H1 (cell line): ENCODE data around the gene OLIG2. TPM values are rescaled to one million over a fixed set of nuclear protein-coding genes. Genes with fewer than 3 reads are reported as not detected.

Experiments
- CTCF ChIA-PET: fragments of 300-600 bp; sonication (Branson Sonifier 250); formaldehyde crosslinking; loops from one replicate; lab custom pipeline; 2021; ENCODE audit not compliant: partially characterized antibody; lab: Charles Lee
- POLR2A ChIA-PET: fragments of 300-600 bp; sonication (Branson Sonifier 250); formaldehyde crosslinking; loops from one replicate; lab custom pipeline; 2021; ENCODE audit warnings: inconsistent platforms; ENCODE audit not compliant: partially characterized antibody; lab: Charles Lee
- DNase-seq, 2 experiments: peaks; one replicate each; pipeline versions ENCODE4 v3.0.0 to v3.0.0-alpha.2; 2010 to 2022; ENCODE audit warnings: low spot score in 2 of 2, low read depth in 1 of 2, mixed read lengths in 1 of 2
- FAIRE-seq: peaks from 2 replicates; lab custom pipeline; 2011; peaks lifted over from hg19 to GRCh38; lab: Jason Lieb, UNC
- H2AFZ ChIP-seq: 2 replicates; pipeline ENCODE4 v1.8.1; 2012; ENCODE audit warnings: low read length, inconsistent platforms
- H2AK5ac ChIP-seq: 2 replicates; pipeline ENCODE4 v1.6.1; 2013; ENCODE audit warnings: low read depth, low read length
- H2BK120ac ChIP-seq: replicated peaks from 2 replicates; pipeline ENCODE3; 2013; ENCODE audit warnings: low read depth, low read length, inconsistent platforms
- H2BK12ac ChIP-seq: 2 replicates; pipeline ENCODE4 v1.6.1; 2013; ENCODE audit warnings: low read depth, low read length
- H2BK15ac ChIP-seq: 2 replicates; pipeline ENCODE4 v1.6.1; 2013; ENCODE audit warnings: low read length
- H2BK20ac ChIP-seq: 2 replicates; pipeline ENCODE4 v1.6.1; 2013; ENCODE audit warnings: low read length
- H2BK5ac ChIP-seq: 2 replicates; pipeline ENCODE4 v1.6.1; 2013; ENCODE audit warnings: low read depth, low read length
- H3K14ac ChIP-seq: 2 replicates; pipeline ENCODE4 v1.6.1; 2013; ENCODE audit warnings: inconsistent platforms; ENCODE audit not compliant: insufficient read length
- H3K18ac ChIP-seq: 2 replicates; pipeline ENCODE4 v1.6.1; 2013; ENCODE audit warnings: low read length; ENCODE audit errors: extremely low read depth
- H3K23ac ChIP-seq: 2 replicates; pipeline ENCODE4 v1.6.1; 2013; ENCODE audit warnings: inconsistent platforms; ENCODE audit not compliant: insufficient read length
- H3K23me2 ChIP-seq: 2 replicates; pipeline ENCODE4 v1.6.1; 2013; ENCODE audit warnings: low read depth, low read length
- H3K27ac ChIP-seq: 2 replicates; pipeline ENCODE4 v1.6.1; 2011; ENCODE audit warnings: low read depth, low read length, inconsistent platforms
- H3K27me3 ChIP-seq, 4 experiments: replicated peaks in 1 of 4; 1 replicate in 1 of 4; 2 replicates in 3 of 4; pipeline versions ENCODE4 v1.6.1 to v1.8.1; 2011 to 2013; ENCODE audit warnings: low read length in 3 of 4, mild to moderate bottlenecking in 3 of 4, inconsistent platforms in 2 of 4, mixed read lengths in 2 of 4, moderate library complexity in 1 of 4; ENCODE audit not compliant: control insufficient read depth in 3 of 4, insufficient read depth in 3 of 4; ENCODE audit errors: extremely low read depth in 1 of 4
- H3K36me3 ChIP-seq, 4 experiments: 2 replicates each; pipeline versions ENCODE4 v1.6.1 to v1.8.1; 2011 to 2013; ENCODE audit warnings: mild to moderate bottlenecking in 4 of 4, low read length in 3 of 4, moderate library complexity in 2 of 4, control low read depth in 1 of 4, inconsistent platforms in 1 of 4; ENCODE audit not compliant: insufficient read depth in 4 of 4, control insufficient read depth in 2 of 4
- H3K4ac ChIP-seq: replicated peaks from 2 replicates; pipeline ENCODE3; 2013; ENCODE audit warnings: low read length, low read depth, mixed read lengths, inconsistent platforms; ENCODE audit not compliant: insufficient read length
- H3K4me1 ChIP-seq, 4 experiments: replicated peaks in 1 of 4; 1 replicate in 1 of 4; 2 replicates in 3 of 4; pipeline versions ENCODE4 v1.6.1 to v1.8.1; 2011 to 2013; ENCODE audit warnings: low read length in 3 of 4, inconsistent platforms in 2 of 4, mixed read lengths in 1 of 4; ENCODE audit not compliant: insufficient read depth in 4 of 4, control insufficient read depth in 3 of 4
- H3K4me2 ChIP-seq, 2 experiments: 2 replicates each; pipeline versions ENCODE4 v1.6.1 to v1.8.1; 2011 to 2013; ENCODE audit warnings: low read depth in 2 of 2, low read length in 2 of 2, control low read depth in 1 of 2, inconsistent platforms in 1 of 2, mild to moderate bottlenecking in 1 of 2; ENCODE audit not compliant: insufficient read depth in 1 of 2
- H3K4me3 ChIP-seq, 4 experiments: fragments of 200-600, 300-600 bp in 1 of 4; sonication (generic), shearing (Covaris generic), sonication (Bioruptor Twin) in 1 of 4; 2 replicates each; pipeline versions ENCODE4 v1.5.1 to v1.8.1; 2011 to 2016; ENCODE audit warnings: low read length in 4 of 4, low read depth in 3 of 4, control low read depth in 2 of 4, inconsistent platforms in 2 of 4, mild to moderate bottlenecking in 2 of 4, mixed read lengths in 1 of 4, moderate library complexity in 1 of 4; ENCODE audit not compliant: insufficient read depth in 2 of 4; ENCODE audit errors: extremely low read depth in 1 of 4
- H3K56ac ChIP-seq: replicated peaks from 2 replicates; pipeline ENCODE3; 2013; ENCODE audit warnings: low read depth, mild to moderate bottlenecking, mixed read lengths, low read length, inconsistent platforms; ENCODE audit not compliant: insufficient read length
- H3K79me1 ChIP-seq: 2 replicates; pipeline ENCODE4 v1.6.1; 2013; ENCODE audit warnings: low read depth, low read length, control low read depth
- H3K79me2 ChIP-seq, 2 experiments: 2 replicates each; pipeline versions ENCODE4 v1.6.1 to v1.8.1; 2012 to 2013; ENCODE audit warnings: low read length in 2 of 2, mild to moderate bottlenecking in 2 of 2, inconsistent platforms in 1 of 2; ENCODE audit not compliant: insufficient read depth in 2 of 2, control insufficient read depth in 1 of 2
- H3K9ac ChIP-seq, 4 experiments: replicated peaks in 1 of 4; 1 replicate in 1 of 4; 2 replicates in 3 of 4; pipeline versions ENCODE4 v1.6.1 to v1.8.1; 2011 to 2013; ENCODE audit warnings: low read depth in 3 of 4, low read length in 3 of 4, control low read depth in 2 of 4, mild to moderate bottlenecking in 2 of 4, moderate library complexity in 2 of 4, inconsistent platforms in 1 of 4; ENCODE audit errors: extremely low read depth in 1 of 4
- H3K9me3 ChIP-seq, 2 experiments: 2 replicates each; pipeline versions ENCODE4 v1.6.1 to v1.8.1; 2012 to 2013; ENCODE audit warnings: mild to moderate bottlenecking in 2 of 2, moderate library complexity in 2 of 2, control low read depth in 1 of 2, inconsistent platforms in 1 of 2, low read depth in 1 of 2, low read length in 1 of 2, mixed read lengths in 1 of 2; ENCODE audit not compliant: insufficient read depth in 2 of 2
- H4K20me1 ChIP-seq, 2 experiments: replicated peaks in 1 of 2; 2 replicates each; pipeline versions ENCODE3 to v1.8.1; 2011 to 2013; ENCODE audit warnings: inconsistent platforms in 2 of 2, low read length in 2 of 2, mild to moderate bottlenecking in 1 of 2; ENCODE audit not compliant: insufficient read depth in 2 of 2, control insufficient read depth in 1 of 2
- H4K5ac ChIP-seq: 2 replicates; pipeline ENCODE4 v1.6.1; 2013; ENCODE audit warnings: low read length, low read depth, mixed read lengths, inconsistent platforms; ENCODE audit not compliant: insufficient read length
- H4K8ac ChIP-seq: 2 replicates; pipeline ENCODE4 v1.8.0; 2013; ENCODE audit warnings: mild to moderate bottlenecking, moderate library complexity, low read length, inconsistent platforms; ENCODE audit not compliant: insufficient read depth; ENCODE audit errors: extremely low read depth
- H4K91ac ChIP-seq: replicated peaks from 2 replicates; pipeline ENCODE3; 2013; ENCODE audit warnings: low read length, mixed read lengths, inconsistent platforms; ENCODE audit not compliant: insufficient read length
- EZH2 ChIP-seq: fragments of 200-600 bp; sonication (generic); IDR thresholded peaks from 2 replicates; pipeline ENCODE4 v1.7.1; 2012; ENCODE audit warnings: low read depth, mild to moderate bottlenecking, moderate library complexity, low read length, inconsistent platforms; ENCODE audit not compliant: severe bottlenecking
- RBBP5 ChIP-seq: IDR thresholded peaks from 2 replicates; pipeline ENCODE4 v1.7.1; 2012; ENCODE audit warnings: low read depth, mild to moderate bottlenecking, inconsistent platforms, low read length, moderate library complexity, borderline replicate concordance
- SIRT6 ChIP-seq: IDR thresholded peaks from one replicate; pipeline ENCODE4 v1.7.1; 2012; ENCODE audit warnings: low read length, inconsistent platforms
- SRF ChIP-seq: IDR thresholded peaks from 2 replicates; pipeline ENCODE4 v1.6.1; 2011; ENCODE audit warnings: mild to moderate bottlenecking, low read depth, low read length, moderate library complexity
- TAF1 ChIP-seq: IDR thresholded peaks from 2 replicates; pipeline ENCODE4 v1.6.1; 2011; ENCODE audit warnings: mild to moderate bottlenecking, low read depth, low read length
- WGBS, 2 experiments: shearing (Covaris generic) in 1 of 2; methylation state at CpG; one replicate each; pipeline versions ENCODE4 v1.1.6 to v1.1.7; 2013 to 2015; ENCODE audit warnings: low lambda C conversion rate in 2 of 2, mixed read lengths in 2 of 2, inconsistent platforms in 1 of 2, low coverage in 1 of 2, missing lambda C conversion rate in 1 of 2; ENCODE audit not compliant: insufficient replicate concordance in 2 of 2, insufficient coverage in 1 of 2, insufficient read length in 1 of 2; ENCODE audit errors: extremely low coverage in 1 of 2, missing lambda C conversion rate in 1 of 2; 5-methylcytosine and 5-hydroxymethylcytosine counted together
- polyA plus RNA-seq, 7 experiments: library from polyadenylated mRNA; depleted of rRNA in 3 of 7; stranded (reverse) in 5 of 7; unstranded in 2 of 7; fragments of >200 nt in 5 of 7; fragments of 200-250 nt in 2 of 7; gene quantifications; 1 replicate in 5 of 7; 2 replicates in 1 of 7; 4 replicates in 1 of 7; pipeline versions ENCODE4 v1.2.1 to v1.2.3, GENCODE V29; 2011 to 2013; ENCODE audit warnings: missing spikeins in 2 of 7, mixed read lengths in 2 of 7
- total RNA-seq: library from RNA; stranded (reverse); fragmentation: NEBNext Ultra II Directional; extraction: Animal tissue kit (Norgen Biotek cat#: 25700); gene quantifications from 2 replicates; pipeline ENCODE4 v1.2.1, GENCODE V29; 2021
- TF ChIP-seq, protein P1 (sequence below): IDR thresholded peaks from 2 replicates; pipeline ENCODE4 v1.6.1; 2012; ENCODE audit warnings: low read length, inconsistent platforms
- TF ChIP-seq, protein P2 (sequence below): IDR thresholded peaks from 2 replicates; pipeline ENCODE4 v1.6.1; 2011; ENCODE audit warnings: low read length, improper control_type of control experiment
- TF ChIP-seq, protein P3 (sequence below), 3 experiments: IDR thresholded peaks; 1 replicate in 2 of 3; 2 replicates in 1 of 3; pipeline versions ENCODE4 v1.5.1 to v1.6.1; 2011; ENCODE audit warnings: low read length in 3 of 3, mild to moderate bottlenecking in 3 of 3, inconsistent platforms in 2 of 3, low read depth in 1 of 3, moderate library complexity in 1 of 3; ENCODE audit not compliant: insufficient read depth in 1 of 3; ENCODE audit errors: control extremely low read depth in 1 of 3

OLIG2 gene
- total and polyA plus RNA-seq, 2 of the 8 experiments (the other 6 are each of a cell fraction or from before 2014, with no cell fraction given) = 0.79 TPM; not detected in 1

DNA sequence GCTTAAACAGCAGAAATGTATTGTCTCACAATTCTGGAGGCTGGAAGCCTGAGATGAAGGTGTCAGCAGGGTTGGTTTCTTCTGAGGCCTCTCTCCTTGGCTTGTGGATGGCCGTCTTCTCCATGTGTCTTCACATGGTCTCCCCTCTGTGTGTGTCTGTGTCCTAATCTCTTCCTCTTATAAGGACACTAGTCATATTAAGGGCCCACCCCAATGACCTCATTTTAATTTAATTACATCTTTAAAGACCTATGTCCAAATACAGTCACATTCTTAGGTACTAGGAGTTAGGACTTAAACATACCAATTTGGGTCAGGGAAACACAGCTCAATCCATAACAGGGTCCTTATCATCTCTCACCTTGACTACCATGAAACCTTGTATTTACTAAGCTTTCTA lies 14.8 kb upstream of the OLIG2 start:
- Histone ChIP-seq H2BK20ac (no peak overlapping the region), H2BK120ac (no peak overlapping the region), H3K4ac (no peak overlapping the region), H3K79me1 (no peaks in the 10 kb centered on the region), H2BK12ac (no peak overlapping the region), H3K23ac (no peak overlapping the region), H3K18ac (no peak overlapping the region), H3K4me1 (no peaks in the 10 kb centered on the region; a peak in 1 of 7 replicates), H2AK5ac (no peak overlapping the region), H4K20me1 (no peaks in the 10 kb centered on the region), H2AFZ (no peak overlapping the region), H3K23me2 (no peaks in the 10 kb centered on the region), H2BK5ac (no peak overlapping the region), H3K79me2 (no peaks in the 10 kb centered on the region), H4K8ac (no peak overlapping the region), H3K14ac (no peak overlapping the region), H3K36me3 (no peaks in the 10 kb centered on the region), H4K5ac (no peak overlapping the region), H3K27me3 (peaks cover 0 to 5% (median under 1%) of the 10 kb centered on the region in 4 experiments; a peak in 3 of 7 replicates), H4K91ac (no peak overlapping the region), H2BK15ac (no peak overlapping the region), H3K4me2 (no peak overlapping the region), H3K9me3 (no peaks in the 10 kb centered on the region), H3K4me3 (no peak overlapping the region), H3K56ac (no peak overlapping the region), H3K9ac (no peak overlapping the region), H3K27ac (no peak overlapping the region)
- no peak for DNase-seq
- POLR2A ChIA-PET = no interaction called here
- CTCF ChIA-PET = interaction anchor here (0.8 to 1.7 kb wide), 4 partner anchors 8 to 186 kb away, joined by 3 to 5 read pairs (median 4); no protein-coding TSS in a partner anchor
- FAIRE-seq = no peak
- 100% methylated on average over 1 of the region's 1 CpG; no CpG with 5 or more reads in 1 of the 2 experiments for WGBS, 2 experiments
- TF ChIP-seq, protein P1, sequence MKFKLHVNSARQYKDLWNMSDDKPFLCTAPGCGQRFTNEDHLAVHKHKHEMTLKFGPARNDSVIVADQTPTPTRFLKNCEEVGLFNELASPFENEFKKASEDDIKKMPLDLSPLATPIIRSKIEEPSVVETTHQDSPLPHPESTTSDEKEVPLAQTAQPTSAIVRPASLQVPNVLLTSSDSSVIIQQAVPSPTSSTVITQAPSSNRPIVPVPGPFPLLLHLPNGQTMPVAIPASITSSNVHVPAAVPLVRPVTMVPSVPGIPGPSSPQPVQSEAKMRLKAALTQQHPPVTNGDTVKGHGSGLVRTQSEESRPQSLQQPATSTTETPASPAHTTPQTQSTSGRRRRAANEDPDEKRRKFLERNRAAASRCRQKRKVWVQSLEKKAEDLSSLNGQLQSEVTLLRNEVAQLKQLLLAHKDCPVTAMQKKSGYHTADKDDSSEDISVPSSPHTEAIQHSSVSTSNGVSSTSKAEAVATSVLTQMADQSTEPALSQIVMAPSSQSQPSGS = no peak
- TF ChIP-seq SIRT6 (no peak), RBBP5 (no peak), TAF1 (no peak), EZH2 (no peak), SRF (no peak)
- TF ChIP-seq, protein P2, sequence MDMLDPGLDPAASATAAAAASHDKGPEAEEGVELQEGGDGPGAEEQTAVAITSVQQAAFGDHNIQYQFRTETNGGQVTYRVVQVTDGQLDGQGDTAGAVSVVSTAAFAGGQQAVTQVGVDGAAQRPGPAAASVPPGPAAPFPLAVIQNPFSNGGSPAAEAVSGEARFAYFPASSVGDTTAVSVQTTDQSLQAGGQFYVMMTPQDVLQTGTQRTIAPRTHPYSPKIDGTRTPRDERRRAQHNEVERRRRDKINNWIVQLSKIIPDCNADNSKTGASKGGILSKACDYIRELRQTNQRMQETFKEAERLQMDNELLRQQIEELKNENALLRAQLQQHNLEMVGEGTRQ = no peak
- TF ChIP-seq, protein P3, sequence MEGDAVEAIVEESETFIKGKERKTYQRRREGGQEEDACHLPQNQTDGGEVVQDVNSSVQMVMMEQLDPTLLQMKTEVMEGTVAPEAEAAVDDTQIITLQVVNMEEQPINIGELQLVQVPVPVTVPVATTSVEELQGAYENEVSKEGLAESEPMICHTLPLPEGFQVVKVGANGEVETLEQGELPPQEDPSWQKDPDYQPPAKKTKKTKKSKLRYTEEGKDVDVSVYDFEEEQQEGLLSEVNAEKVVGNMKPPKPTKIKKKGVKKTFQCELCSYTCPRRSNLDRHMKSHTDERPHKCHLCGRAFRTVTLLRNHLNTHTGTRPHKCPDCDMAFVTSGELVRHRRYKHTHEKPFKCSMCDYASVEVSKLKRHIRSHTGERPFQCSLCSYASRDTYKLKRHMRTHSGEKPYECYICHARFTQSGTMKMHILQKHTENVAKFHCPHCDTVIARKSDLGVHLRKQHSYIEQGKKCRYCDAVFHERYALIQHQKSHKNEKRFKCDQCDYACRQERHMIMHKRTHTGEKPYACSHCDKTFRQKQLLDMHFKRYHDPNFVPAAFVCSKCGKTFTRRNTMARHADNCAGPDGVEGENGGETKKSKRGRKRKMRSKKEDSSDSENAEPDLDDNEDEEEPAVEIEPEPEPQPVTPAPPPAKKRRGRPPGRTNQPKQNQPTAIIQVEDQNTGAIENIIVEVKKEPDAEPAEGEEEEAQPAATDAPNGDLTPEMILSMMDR (IDR thresholded peaks at IDR 0.05; ENCODE audit: control extremely low read depth in 1 of 3, insufficient read depth in 1 of 3, low read depth in 1 of 3, low read length in 3 of 3) = no peak
